ENCODE results near the gene CFLAR. TPM values are rescaled to one million over a fixed set of nuclear protein-coding genes. Genes with fewer than 3 reads are reported as not detected.
"Not testable (repeated sequence)": the region's sequence is repeated elsewhere in the genome, so short reads cannot be mapped to it uniquely, and the experiment has no call there.

CFLAR gene
- total RNA-seq, 2 donors from 2014 or later, result 154 to 179 TPM

DNA sequence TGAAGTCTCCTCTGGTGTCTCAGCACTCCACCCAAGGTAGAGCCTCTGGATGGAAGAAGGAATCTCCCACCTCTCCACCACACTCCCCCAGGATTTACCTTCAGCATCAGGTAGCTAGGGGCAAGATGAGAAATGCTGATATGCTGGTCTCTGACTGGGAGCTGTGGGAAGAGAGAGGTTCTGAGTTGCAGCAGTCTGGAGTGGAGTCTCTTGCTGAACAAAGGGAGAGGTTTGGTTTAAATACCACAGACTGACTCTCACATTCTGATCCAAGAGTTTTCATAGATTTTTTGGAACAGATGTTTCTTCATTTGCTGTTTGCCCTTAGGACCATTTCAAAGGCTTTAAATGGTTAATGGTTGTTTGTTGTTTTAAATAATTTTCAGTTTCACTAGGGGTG, 1.1 kb upstream of the CFLAR start:
- no peak for DNase-seq (ENCODE audit: low spot score)
- Histone ChIP-seq H3K4me1 (peaks cover 0 to 7% of the 10 kb centered on the region in 2 donors), H3K9me3 (no peaks in the 10 kb centered on the region), H3K4me3 (no peak overlapping the region), H3K27me3 (no peaks in the 10 kb centered on the region), H3K27ac (peak overlapping the region; percentile 99 to 100), H3K36me3 (peaks cover 6% of the 10 kb centered on the region)
- TF ChIP-seq, protein P1, sequence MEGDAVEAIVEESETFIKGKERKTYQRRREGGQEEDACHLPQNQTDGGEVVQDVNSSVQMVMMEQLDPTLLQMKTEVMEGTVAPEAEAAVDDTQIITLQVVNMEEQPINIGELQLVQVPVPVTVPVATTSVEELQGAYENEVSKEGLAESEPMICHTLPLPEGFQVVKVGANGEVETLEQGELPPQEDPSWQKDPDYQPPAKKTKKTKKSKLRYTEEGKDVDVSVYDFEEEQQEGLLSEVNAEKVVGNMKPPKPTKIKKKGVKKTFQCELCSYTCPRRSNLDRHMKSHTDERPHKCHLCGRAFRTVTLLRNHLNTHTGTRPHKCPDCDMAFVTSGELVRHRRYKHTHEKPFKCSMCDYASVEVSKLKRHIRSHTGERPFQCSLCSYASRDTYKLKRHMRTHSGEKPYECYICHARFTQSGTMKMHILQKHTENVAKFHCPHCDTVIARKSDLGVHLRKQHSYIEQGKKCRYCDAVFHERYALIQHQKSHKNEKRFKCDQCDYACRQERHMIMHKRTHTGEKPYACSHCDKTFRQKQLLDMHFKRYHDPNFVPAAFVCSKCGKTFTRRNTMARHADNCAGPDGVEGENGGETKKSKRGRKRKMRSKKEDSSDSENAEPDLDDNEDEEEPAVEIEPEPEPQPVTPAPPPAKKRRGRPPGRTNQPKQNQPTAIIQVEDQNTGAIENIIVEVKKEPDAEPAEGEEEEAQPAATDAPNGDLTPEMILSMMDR (IDR thresholded peaks at IDR 0.05), result no peak

DNA sequence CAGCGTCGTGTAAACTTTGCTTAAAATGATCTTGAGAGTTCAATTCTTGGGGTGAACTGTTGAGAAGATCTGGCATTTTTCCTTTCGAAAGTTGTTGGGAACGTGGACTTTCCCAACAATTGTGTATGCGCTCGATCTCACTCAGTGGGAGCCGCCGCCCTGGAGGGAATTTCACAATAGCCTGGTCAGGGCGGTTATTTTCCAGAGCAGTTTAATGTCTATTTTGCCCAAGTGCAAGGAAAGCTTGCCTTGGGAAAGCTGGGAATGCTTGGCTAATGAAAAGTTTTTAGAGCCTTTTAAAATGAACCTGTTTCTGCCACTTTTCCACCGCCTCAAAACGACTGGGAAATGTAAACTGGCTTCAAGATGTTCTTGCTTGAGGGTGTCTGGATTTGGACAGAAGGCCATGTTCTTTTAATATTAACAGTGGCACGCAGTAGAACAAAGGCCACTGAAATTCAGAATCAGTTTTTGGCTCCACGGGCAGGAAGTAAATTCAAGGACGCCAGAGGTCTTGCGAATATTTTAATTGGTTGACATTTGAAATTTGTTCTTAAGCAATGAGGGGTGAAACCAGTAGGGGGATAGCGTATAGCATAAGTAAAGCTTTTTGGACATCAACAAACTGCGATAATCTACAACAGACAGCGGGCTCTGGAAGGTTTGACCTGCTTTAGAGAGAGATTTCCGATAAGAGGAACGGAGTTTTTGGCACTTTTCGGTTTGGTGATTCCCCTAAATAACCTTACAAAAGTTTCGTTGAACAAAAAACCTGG, 1.2 kb downstream of the CFLAR start:
- peak overlapping the region; percentile 99 to 100 for H3K27ac ChIP-seq
- H3K27me3 ChIP-seq, result no peaks in the 10 kb centered on the region
- H3K4me1 ChIP-seq, result peaks cover 0 to 28% of the 10 kb centered on the region in 2 donors
- H3K4me3 ChIP-seq, result peak overlapping the region; percentile 79 to 96
- no peaks in the 10 kb centered on the region for H3K9me3 ChIP-seq
- TF ChIP-seq, protein P1 (IDR thresholded peaks at IDR 0.05), result peak in 1 of 2 donors; percentile 40
- DNase-seq (ENCODE audit: low spot score), result peak; percentile 89
- H3K36me3 ChIP-seq, result peaks cover 6% of the 10 kb centered on the region

DNA sequence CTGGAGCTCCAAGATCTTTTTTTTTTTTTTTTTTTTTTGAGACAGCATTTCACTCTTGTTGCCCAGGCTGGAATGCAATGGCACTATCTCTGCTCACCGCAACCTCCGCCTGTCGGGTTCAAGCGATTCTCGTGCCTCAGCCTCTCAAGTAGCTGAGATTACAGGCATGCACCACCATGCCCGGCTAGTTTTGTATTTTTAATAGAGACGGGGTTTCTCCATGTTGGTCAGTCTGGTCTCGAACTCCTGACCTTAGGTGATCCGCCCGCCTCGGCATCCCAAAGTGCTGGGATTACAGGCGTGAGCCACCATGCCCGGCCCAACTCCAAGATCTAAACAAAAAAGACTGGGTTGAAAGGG, 1.8 kb downstream of the CFLAR start:
- H3K36me3 ChIP-seq; H3K27me3 ChIP-seq; H3K9me3 ChIP-seq; DNase-seq (ENCODE audit: low spot score): not testable (repeated sequence)
- Histone ChIP-seq H3K4me1 (peaks cover 0 to 33% of the 10 kb centered on the region in 2 donors), H3K27ac (peak overlapping the region; percentile 99 to 100), H3K4me3 (peak overlapping the region; percentile 79 to 96)

DNA sequence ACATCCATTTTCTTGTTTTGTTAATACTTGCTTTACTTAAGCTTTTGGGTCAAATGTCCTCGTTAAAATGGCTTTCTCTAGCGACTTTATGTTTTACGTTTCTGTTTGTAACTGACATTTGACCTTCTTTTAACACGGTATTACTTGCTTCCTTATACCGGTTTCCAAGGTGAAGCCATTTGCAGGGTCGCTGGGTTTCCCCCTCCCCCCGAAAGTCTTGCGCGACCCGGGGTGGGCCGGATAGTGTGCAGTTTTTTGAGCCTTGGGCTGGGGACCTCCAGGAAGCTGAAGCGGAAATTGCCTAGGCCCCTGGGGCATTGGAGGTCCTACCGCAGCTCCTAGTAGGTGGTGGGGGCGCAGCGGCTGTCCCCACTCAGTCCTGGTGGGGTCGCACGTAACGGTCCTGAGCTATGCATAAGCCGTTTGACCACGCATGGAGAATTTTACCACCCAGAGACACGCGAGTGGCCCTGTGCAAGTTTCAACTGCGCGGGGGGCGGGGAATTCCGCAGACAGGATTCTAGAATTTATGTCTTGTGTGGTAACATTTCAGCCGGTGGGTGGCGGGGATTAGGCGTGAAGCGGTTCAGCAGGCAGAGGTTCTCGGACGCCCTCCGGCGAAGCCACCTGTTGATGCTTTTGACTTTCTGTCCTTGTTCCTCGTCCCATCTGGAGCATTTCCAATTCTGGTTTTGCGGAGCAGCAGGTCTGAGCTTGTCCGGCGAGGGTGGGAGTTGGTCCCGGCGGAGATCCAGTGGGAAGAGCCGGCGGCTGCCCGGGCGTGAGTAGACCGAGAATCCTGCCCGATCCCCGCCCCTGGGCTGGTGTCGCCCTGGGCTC, 2.4 kb downstream of the CFLAR start:
- TF ChIP-seq, protein P1 (IDR thresholded peaks at IDR 0.05), result peak; percentile 25 to 68
- peaks cover 0 to 40% of the 10 kb centered on the region in 2 donors for H3K4me1 ChIP-seq
- peak; percentile 95 for DNase-seq (ENCODE audit: low spot score)

DNA sequence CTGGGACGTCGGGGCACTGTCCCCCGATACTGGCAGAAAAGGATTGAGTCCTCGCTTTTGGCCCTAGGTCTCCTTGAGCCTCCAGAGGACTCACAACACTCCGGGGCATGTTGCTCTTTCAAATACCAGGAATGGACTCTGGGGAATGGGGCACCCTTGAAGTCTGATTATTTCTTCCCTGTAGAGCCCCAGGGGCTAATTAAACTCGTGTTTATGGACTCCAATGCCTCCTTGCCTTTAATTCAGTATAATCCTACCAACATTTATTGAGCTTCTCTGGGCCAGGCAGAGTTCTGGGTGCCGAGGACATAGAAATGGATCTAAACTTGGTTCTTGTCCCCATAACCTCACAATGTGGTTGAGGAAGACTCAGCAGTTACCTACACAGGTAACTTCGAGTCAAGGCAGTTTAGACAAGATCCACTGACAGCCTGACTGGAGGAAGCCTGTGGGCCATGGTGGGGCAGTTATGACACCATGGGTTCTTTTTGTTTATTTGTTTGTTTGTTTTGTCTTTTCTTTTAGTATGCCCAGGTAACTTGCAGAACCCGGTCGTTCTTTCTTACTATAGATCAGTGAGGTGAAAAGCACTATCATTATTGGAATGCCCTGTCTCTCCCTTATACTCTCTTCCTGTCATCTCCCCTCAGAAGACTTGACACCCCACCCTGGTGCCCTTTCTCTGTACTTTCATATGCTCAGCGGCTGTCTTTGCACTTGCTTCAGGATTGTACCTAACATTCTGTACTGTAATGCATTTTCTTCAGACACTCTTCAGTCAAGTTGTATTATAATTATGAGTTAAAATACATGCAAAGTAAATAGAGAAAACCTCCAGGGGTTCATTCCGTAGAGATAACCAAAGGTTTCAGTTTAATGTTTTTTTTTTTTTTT, 3.2 kb downstream of the CFLAR start:
- DNase-seq (ENCODE audit: low spot score), result no peak
- Histone ChIP-seq H3K9me3 (no peaks in the 10 kb centered on the region), H3K36me3 (peaks cover 13% of the 10 kb centered on the region), H3K4me3 (peak overlapping the region; percentile 79 to 96), H3K4me1 (peaks cover 0 to 48% of the 10 kb centered on the region in 2 donors), H3K27me3 (no peaks in the 10 kb centered on the region), H3K27ac (peak overlapping the region; percentile 99 to 100)
- TF ChIP-seq, protein P1 (IDR thresholded peaks at IDR 0.05), result no peak

More for the DNA sequence above, 2.4 kb downstream of the CFLAR start:
- peak overlapping the region; percentile 79 to 96 for H3K4me3 ChIP-seq
- peaks cover 9% of the 10 kb centered on the region for H3K36me3 ChIP-seq
- H3K9me3 ChIP-seq, result no peaks in the 10 kb centered on the region
- H3K27me3 ChIP-seq, result no peaks in the 10 kb centered on the region
- peak overlapping the region; percentile 99 to 100 for H3K27ac ChIP-seq

Measured in right atrium auricular region (tissue), 2 donors.